ENCODE data around the gene IL4R.

IL4R gene

DNA sequence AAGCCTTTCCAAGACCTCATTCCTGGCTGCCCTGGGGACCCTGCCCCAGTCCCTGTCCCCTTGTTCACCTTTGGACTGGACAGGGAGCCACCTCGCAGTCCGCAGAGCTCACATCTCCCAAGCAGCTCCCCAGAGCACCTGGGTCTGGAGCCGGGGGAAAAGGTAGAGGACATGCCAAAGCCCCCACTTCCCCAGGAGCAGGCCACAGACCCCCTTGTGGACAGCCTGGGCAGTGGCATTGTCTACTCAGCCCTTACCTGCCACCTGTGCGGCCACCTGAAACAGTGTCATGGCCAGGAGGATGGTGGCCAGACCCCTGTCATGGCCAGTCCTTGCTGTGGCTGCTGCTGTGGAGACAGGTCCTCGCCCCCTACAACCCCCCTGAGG, 49.5 kb downstream of the IL4R start:
- DNase-seq = no peak

DNA sequence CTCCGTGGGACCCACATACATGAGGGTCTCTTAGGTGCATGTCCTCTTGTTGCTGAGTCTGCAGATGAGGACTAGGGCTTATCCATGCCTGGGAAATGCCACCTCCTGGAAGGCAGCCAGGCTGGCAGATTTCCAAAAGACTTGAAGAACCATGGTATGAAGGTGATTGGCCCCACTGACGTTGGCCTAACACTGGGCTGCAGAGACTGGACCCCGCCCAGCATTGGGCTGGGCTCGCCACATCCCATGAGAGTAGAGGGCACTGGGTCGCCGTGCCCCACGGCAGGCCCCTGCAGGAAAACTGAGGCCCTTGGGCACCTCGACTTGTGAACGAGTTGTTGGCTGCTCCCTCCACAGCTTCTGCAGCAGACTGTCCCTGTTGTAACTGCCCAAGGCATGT, 50.0 kb downstream of the IL4R start:
- DNase-seq = peak; percentile 19

DNA sequence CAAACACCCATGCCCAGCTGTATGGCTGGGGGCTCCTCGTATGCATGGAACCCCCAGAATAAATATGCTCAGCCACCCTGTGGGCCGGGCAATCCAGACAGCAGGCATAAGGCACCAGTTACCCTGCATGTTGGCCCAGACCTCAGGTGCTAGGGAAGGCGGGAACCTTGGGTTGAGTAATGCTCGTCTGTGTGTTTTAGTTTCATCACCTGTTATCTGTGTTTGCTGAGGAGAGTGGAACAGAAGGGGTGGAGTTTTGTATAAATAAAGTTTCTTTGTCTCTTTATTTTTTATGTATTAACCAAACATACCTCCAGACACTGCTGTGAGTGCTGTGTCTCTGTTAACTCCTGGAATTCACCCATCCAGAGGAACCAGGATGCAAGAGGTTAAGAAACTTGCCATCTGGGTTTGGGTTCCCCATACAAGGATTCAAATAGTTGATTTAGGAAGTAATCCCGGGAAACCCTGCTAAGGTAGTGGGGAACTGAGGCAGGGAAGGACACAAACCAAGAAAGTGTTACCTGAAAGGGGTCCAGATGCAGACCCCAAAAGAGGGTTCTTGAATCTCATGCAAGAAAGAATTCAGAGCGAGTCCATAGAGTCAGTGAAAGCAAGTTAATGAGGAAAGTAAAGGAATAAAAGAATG, 50.8 kb downstream of the IL4R start:
- DNase-seq = peak; percentile 56

DNA sequence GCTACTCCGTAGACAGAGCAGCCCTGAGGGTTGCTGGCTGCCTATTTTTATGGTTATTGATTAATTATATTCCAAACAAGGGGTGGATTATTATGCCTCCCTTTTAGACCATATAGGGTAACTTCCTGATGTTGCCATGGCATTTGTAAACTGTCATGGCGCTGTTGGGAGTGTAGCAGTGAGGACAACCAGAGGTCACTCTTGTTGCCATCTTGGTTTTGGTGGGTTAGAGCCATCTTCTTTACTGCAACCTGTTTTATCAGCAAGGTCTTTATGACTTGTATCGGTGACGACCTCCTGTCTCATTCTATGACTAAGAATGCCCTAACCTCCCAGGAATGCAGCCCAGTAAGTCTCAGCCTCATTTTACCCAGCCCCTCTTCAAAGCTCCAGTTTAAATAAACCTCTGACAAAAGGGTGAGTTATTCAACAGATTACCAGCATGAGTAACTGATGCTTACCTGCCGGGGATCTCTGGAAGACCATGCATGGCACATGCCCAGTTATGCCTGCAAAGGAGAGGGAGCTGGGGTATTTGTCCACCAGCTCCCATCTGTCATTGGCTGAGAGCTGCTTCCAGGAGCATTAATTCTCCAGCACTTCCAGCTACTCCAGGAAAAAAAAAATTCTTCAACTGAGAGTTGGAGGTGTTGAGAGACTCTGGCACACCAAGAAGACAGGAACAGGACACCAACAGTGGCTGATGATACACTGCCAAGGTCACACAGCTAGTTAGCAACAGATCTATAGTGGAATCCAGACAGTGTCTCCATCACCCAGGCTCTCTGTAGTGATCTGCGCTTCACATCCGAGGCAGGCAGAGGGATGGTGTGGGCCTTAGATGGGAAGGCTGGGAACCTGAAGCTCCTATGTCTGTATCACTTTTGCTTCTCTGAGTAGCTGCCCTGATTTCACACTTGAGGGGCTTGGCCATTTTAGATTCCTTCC, 51.6 kb downstream of the IL4R start:
- no peak for DNase-seq

DNA sequence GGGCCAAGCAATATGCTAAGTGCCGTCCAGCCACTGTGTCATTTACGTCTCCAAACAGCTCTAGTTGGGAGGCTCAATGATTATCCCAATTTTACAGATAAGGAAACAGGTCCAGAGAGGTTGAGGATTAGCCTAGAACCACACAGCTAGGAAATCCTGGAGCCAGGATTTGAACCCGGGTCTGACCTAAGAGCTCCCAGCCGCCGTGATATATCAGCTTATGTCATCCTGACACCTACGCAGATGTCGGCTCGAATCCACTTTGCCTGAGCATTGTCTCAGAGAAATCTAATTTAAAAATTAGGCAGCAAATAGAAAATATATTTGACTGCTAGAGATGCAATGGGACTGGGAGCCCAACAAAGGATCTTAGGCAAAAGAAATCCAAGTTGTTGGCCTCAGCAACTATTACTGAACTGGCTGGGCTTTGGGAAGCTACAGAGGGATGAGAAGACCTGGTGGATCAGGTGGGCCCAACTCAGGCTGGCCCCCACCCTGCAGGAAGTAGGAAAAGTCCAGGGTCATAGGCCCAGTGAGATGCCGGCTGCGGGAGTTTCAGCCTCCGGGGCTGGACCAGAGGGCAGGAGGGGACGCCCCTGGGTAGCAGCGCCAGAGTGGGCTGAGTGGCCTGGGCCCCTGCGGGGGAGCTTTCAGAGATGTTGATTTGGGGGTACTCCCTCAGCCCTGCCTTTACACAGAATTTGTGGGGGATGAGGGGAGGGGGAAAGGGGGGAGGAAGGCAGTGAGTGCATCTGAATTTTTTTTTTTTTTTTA, 53.1 kb downstream of the IL4R start:
- DNase-seq = no peak

DNA sequence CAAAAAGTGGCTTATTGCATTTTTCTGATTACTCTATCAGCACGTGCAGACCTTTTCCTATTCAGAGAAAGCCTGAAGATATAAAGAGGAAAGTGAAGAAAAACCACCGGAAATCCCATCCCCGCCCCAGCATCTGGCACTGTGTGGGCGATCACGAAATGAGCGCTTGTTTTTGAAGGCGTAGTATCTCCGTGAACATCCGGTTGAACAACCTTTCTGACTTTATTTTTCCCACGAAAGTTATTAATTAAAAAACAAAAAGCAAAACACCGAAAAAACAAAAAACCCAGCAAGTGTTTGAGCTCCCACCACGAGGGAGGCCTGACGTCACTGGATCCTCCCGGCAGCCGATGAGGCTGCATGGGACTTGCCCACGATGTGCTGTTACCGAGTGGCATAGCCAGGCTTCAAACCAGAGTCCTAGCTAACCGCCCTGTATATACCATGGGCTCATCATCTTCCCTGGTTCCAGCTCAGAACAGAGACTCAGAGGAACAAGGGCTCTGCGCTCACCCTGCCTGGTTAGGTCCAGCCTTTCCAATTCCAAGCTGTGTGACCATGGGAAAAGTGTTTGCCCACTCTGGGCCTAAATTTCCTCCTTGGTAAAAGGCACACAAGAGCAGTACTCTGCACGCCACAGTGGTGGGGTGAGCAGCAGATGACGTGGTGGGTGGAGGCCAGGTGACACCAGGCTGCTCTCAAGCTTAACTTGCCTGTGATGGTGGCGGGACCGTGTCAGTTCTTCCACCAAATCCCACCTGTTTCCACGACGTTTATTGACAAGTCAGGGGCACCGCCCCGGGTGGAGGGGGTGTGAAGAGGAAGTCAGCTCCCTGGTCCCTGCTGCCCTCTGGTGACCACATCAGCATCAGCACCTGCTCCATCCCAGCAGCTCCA, 53.9 kb downstream of the IL4R start:
- peak; percentile 37 for DNase-seq

DNA sequence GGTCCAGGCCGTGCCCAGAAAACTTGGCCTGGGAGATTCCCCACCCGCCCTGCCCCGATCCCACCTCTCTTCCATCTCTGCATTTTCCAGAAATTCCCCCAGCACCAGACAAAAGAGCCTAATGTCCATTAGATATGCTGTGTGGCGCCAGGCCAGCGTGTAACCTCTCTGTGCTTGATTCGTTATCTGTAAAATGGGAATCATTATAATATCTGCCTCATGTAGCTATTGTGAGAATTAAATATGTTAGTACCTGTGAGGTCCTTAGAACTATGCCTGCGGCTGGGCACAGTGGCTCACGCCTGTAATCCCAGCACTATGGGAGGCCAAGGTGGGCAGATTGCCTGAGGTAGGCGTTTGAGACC, 54.6 kb downstream of the IL4R start:
- DNase-seq = no peak

DNA sequence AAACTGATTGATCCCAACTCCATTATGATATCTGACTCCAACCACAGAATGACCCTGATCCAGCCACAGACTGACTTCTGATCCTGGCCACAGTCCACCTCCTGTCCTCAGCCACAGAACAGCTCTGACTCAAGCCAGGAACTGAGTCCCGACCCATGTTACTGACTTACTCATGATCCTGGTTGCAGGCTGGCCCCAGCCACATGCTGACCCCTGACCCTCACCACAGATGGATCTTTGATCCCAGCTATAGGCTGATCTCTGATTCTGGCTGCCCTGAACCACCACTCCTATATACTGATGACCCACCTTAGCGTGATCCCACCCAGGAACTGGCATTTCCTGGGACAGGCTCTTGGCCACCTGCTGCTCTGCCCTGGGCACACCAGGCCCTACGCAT, 56.0 kb downstream of the IL4R start:
- DNase-seq = no peak

DNA sequence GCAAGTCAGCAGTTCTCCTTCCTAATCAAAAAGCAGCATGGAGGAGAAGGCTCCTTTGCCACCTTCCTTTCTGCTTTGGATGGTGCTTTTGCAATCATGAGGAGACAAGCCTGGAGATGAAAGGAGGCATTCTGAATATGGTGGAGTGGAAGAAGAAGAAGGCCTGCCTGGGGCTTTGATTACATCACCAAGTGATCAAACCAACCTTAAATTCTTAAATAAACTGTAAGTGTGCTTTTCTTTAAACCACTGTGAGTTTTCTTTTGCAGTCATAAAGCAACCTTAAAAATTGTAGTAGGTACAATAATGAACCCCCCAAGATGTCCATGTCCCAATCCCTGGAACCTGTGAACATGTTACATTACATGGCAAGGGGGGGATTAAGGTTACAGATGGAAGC, 56.5 kb downstream of the IL4R start:
- no peak for DNase-seq

DNA sequence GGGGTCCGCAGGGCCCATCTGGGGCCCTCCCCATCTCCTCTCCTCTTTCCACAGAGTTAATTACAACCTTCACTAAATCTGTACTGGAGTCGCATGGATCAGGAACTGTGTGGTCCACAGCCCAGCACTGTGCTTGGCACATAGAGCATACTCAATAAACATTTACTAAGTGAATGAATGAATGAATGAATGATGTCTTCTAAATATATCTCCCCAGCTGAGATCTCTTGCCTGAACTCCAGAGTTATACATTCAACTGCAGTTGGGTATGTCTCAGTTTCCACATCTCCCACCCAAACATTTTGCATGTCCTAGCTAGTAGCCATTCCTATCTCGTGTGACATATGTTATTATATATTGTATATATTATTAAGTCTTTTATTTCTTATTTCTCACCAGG, 59.5 kb downstream of the IL4R start:
- DNase-seq = no peak

DNA sequence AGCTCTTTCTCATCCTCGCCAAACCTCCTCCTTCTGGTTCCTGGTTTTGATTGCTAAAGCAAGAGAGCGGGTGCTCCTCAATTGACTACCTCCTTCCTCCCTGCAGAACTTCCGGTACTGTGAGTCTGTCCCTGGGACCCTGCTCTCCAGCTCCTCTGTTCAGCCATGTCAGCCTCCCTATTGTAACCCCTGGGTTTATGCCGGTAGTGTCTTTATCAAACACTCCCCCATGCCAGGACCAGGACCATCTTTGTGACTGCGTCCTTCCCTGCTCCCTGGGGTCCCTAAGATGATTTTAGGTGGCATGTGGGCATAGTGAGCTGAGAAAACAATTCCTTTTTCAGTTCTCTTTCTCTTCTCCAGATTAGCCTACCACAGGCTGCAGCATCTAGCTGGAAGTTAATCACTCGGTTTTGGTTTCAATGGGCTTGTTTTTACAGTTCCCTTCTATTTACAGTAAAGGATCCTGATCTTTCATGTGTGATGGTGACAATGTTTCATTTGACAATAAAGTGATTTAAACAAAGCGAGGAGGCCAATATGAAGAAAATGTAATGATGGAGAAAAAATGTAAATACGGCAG, 60.5 kb downstream of the IL4R start:
- no peak for DNase-seq

DNA sequence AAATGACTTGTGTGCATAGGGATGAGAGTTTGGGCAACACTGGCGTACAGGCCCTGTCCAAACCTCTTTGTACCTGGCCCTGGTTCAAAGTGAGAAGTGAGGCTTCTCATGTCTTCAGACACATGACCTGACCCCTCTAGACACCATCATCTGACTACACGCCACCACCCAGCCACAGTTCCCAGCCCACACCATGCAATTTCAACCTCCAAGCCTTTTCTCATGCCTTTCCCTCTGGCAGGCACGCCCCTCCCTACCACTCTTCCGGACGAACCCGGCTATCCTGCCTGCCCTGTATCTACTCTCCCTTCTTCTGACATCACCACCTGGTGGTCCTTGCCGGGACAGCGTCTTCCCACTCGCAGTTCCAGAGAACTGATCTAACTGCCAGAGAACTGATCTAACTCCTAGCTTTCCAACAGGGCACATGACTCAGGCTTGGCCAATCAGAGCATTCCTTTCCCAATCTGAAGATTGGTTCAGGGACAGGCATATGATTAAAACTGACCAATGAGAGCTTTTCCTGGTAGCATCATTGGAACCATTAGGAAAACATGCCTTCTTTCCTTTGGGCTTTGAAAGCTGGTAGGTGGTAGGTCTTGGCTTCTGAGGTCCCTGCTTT, 61.1 kb downstream of the IL4R start:
- peak; percentile 45 for DNase-seq

DNA sequence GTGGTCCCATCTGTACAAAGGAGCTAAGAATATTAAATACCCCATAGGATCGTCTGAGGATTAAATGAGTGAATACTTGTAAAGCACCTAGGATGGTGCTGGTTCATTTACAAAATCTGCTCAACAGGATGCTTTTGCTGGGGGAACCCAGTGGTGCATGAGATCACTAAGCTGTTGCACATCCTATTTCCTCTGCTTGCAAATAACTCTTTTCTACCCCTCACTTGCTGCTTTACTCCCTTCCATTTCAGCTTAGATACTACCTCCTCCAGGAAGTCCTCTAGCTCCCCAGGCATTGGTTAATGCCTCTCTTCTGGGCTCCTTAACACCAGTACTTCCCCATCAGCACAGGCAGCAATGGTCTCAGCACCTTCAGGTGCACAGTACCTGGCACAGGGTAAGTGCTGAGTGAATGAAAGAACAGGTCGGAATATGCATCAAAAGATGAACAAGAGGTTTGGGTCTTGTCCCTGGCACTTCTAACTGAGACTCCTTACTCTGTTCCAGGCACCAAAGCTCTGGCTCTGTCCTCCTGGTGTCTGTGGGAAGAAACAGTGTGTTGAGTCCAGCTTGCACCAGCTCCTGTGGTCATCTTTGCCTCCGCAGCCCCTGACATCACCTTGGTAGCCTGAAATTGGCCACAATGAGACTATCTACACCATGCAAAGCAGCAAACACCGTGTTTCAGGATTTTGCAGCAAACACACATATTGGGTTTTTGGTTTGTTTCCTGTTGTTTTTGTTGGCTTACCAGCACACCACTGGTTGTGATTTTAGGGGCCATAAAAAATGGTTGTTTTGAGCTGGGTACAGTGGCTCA, 64.1 kb downstream of the IL4R start:
- no peak for DNase-seq

DNA sequence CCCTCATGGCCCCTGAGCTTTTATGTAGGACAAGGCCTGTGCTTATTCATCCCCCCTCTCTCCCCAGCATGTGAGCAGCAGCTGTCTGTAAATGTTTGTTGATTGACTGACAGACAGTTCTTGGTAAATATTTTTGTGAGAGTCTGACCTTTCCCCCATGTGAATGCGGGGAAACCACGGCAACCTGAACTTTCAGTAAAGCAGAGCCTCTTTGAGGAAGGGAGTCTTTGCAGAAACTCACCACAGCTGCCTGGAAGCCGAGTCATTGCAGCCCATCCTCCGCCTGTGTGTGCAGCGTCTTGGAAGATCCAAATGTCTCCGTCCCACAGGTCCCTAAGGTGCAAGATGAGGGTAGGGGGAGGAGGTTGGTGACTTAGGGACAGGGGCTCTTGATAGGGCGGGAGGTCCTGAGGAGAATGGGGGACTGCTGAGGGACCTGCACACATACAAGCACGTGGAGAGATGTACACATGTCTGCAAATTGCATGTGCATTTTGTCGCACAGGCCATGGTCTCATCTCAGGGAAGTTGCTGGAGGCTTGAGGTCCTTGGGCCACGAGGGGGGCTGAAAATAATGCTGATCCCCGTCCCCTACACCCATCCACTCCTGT, 65.2 kb downstream of the IL4R start:
- DNase-seq = no peak

DNA sequence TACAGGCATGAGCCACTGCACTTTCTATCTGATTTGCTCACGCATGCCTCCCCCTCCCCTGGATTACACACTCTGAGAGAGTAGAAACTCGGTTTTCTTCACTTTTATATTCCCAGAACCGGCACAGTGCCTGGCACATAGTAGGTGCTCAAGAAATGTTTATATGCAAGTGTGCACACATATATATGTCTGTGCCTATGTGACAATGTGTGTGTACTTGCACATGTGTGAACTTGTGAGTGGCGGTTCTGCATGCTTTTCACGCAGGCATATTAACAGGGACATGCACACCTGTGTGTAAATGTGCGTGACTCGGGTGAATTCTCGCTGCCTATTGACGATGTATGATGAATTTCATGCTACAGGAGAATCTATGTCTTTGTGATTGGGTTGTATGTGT, 66.1 kb downstream of the IL4R start:
- no peak for DNase-seq

DNA sequence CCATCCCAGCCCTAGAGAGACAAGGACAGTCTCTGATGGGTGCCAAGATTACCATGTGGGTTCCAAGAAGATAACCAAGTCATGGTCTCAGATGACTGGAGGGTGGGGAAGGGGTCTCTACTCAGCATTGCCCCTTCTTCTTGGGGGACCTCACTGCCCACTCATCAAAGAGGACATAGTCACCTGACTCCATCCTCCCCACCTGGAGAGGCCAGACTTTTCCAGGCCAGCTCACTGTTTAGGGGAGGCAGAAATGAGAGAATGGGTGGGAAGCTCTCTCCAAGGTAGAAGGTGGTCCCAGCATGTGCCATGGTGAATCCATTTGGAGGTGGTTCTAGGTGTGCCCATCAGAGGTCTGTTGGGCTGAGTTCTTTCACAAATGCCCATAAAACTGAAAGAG, 67.5 kb downstream of the IL4R start:
- DNase-seq = no peak

DNA sequence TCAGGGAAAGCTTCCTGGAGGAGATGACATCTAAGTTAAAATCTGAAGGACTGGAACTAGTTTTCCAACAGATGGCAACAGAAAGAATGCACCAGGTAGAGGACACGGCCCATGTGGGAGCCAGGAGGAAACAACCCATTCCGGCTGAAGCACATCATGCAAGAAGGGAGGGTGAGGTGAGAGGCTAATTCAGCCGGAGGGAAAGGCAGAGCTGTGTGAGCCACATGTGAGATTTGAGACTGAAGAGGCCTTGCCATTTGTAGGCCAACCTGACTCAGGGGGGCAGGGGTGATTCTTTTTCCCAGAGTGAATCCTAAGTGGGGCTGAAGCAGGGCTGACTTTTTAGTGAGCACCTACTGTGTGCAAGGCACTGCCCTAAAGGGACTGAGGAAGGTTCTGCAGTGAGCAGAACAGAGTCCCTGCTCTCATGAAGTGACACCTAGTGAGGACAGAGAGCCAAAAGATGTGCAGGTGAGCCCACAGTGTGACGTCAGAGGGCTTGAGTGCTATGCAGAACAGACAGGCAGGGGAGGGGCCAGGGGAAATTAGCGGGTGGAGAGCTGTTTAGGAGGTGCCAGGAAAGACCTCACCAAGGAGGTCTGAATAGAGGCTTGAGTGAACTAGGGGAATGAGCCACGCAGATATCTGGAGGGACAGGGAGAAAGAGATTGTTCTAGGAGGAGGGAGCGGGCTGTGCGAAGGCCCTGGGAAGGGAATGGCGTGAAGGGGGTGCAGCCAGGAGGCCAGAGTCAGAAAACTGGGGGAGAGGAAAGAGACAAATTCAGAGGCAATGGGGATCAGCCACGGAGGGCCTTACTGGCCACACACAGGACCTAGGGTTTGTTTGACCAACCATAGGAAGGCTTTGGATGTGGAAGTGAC, 68.4 kb downstream of the IL4R start:
- DNase-seq = peak; percentile 17

DNA sequence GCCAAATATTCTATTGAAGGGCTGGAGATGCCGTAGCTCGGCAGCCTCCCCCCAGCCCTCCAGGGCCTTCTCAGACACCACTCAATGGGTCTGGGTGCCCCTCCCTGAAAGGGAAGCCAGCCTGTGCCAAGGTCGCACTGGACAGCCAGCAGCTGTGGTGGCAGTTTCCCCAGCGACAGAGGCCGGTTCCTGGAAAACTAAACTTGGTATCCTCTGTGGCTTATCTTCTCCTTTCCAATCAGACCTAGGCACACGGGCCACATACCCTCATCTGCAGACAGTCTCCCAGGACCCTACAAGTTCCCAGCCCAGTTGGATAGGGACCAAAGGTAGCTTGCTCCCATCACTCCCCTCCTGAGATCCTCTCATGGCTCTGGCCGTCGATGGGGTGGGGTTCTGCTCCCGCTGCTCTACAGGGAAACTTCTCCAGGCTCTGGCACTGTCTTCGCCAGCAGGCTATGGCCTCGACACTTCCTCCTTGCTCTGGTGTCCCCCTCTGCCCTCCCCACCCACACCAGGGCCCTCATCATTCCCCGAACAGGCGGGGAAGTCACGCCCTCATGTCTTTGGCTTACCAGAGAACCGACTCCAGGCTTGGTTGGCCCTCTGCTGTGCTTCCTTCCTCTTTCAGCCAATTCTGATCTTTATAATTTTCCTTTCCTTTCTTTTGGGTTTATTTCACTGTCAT, 69.9 kb downstream of the IL4R start:
- no peak for DNase-seq

DNA sequence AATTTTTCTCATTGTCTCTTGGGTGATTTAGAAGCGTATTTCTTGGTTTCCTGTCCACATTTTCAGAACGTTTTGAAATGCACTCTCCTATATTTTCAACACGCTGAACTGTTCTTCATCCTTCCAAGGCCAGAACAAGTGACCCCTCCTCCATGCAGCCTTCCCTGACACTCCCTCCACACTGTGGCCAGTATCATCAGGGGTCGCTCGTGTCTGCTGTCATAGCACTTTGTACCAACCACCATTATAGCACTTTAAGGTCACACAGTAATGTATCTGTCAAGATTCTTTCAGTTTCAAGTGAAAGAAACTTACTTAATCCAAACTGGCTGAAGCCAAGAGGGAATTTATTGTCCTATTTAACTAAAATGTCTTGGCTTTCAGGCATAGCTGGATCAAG, 70.7 kb downstream of the IL4R start:
- DNase-seq = no peak
